Mesothelial cell of epicardium (in vitro differentiated cells): Measurements from ENCODE around the gene MUCL3. TPM values are rescaled to one million over a fixed set of nuclear protein-coding genes. Genes with fewer than 3 reads are reported as not detected.
"Not testable (repeated sequence)": the region's sequence is repeated elsewhere in the genome, so short reads cannot be mapped to it uniquely, and the experiment has no call there.

ENCODE experiments used
- DNase-seq, 2 experiments: peaks; one replicate each; pipeline ENCODE4 v3.0.0; 2021; ENCODE audit warnings: low spot score in 2 of 2; ENCODE audit not compliant: unreplicated experiment in 2 of 2
- H3K27ac Mint-ChIP-seq: 2 replicates; pipeline ENCODE4 v1.8.0; 2021; ENCODE audit warnings: mixed read lengths
- H3K27me3 Mint-ChIP-seq: 2 replicates; pipeline ENCODE4 v1.8.0; 2021; ENCODE audit warnings: low read depth, mixed read lengths
- H3K36me3 Mint-ChIP-seq: 2 replicates; pipeline ENCODE4 v1.8.0; 2021; ENCODE audit warnings: mixed read lengths
- H3K4me1 Mint-ChIP-seq: 2 replicates; pipeline ENCODE4 v1.8.0; 2021; ENCODE audit warnings: mixed read lengths
- H3K4me3 Mint-ChIP-seq: 2 replicates; pipeline ENCODE4 v1.8.0; 2021; ENCODE audit warnings: mild to moderate bottlenecking, moderate library complexity, mixed read lengths
- H3K9me3 Mint-ChIP-seq: 2 replicates; pipeline ENCODE4 v1.8.0; 2021; ENCODE audit warnings: mixed read lengths
- CTCF ChIP-seq: fragments of 200-600 bp; sonication (generic); IDR thresholded peaks from one replicate; pipeline ENCODE4 v1.5.0; 2021; ENCODE audit warnings: antibody characterized with exemption; ENCODE audit not compliant: unreplicated experiment
- total RNA-seq: library from RNA; stranded (reverse); gene quantifications from 3 replicates; pipeline ENCODE4 v1.2.1, GENCODE V29; 2021

Gene MUCL3
- total RNA-seq, 1 donor from 2014 or later, result not detected

- Mint-ChIP-seq H3K27ac (peak within 1 kb of the TSS; percentile 91), H3K36me3 (peaks cover 11% of the 10 kb centered on the region), H3K4me1 (peaks cover 11% of the 10 kb centered on the region), H3K27me3 (no peaks in the 10 kb centered on the region), H3K4me3 (peak within 1 kb of the TSS; percentile 96), H3K9me3 (no peaks in the 10 kb centered on the region)
- DNase-seq, result peak; percentile 81 to 90
- no peak for TF ChIP-seq CTCF
Measured at GRCh38 chr6:30907758-30908591, 32.8 kb upstream of the MUCL3 start, which contains the start of gene GTF2H4. GTF2H4 (plus strand) TSS chr6:30908207.

GRCh38 chr6:30908700-30909099, 32.1 kb upstream of the MUCL3 start:
- peak overlapping the region; percentile 91 for H3K27ac Mint-ChIP-seq
- no peaks in the 10 kb centered on the region for H3K27me3 Mint-ChIP-seq
- H3K36me3 Mint-ChIP-seq, result peaks cover 11% of the 10 kb centered on the region

GRCh38 chr6:30910473-30910872, 30.3 kb upstream of the MUCL3 start:
- DNase-seq, H3K9me3 Mint-ChIP-seq, H3K4me3 Mint-ChIP-seq, H3K27ac Mint-ChIP-seq, H3K27me3 Mint-ChIP-seq: not testable (repeated sequence)
- H3K4me1 Mint-ChIP-seq, result peaks cover 22% of the 10 kb centered on the region
- peaks cover 11% of the 10 kb centered on the region for H3K36me3 Mint-ChIP-seq

More at GRCh38 chr6:30908700-30909099, 32.1 kb upstream of the MUCL3 start:
- peaks cover 11% of the 10 kb centered on the region for H3K4me1 Mint-ChIP-seq
- H3K9me3 Mint-ChIP-seq, result no peaks in the 10 kb centered on the region
- no peak for DNase-seq
- TF ChIP-seq CTCF, result no peak
- H3K4me3 Mint-ChIP-seq, result peak overlapping the region; percentile 96

GRCh38 chr6:30912746-30913520, 27.8 kb upstream of the MUCL3 start:
- H3K4me1 Mint-ChIP-seq, result peaks cover 34% of the 10 kb centered on the region
- peak overlapping the region; percentile 87 for H3K4me3 Mint-ChIP-seq
- no peaks in the 10 kb centered on the region for H3K9me3 Mint-ChIP-seq
- no peak for TF ChIP-seq CTCF
- peaks cover 21% of the 10 kb centered on the region for H3K36me3 Mint-ChIP-seq
- H3K27me3 Mint-ChIP-seq, result no peaks in the 10 kb centered on the region
- DNase-seq, result no peak
- H3K27ac Mint-ChIP-seq, result peak overlapping the region; percentile 70

- Mint-ChIP-seq H3K27me3 (no peaks in the 10 kb centered on the region), H3K4me3 (peak overlapping the region; percentile 87), H3K27ac (peak overlapping the region; percentile 76), H3K4me1 (peaks cover 30% of the 10 kb centered on the region), H3K36me3 (peaks cover 21% of the 10 kb centered on the region), H3K9me3 (no peaks in the 10 kb centered on the region)
- DNase-seq, result no peak
- TF ChIP-seq CTCF, result no peak
Measured at GRCh38 chr6:30913721-30914075, 27.1 kb upstream of the MUCL3 start.
